Activated T-helper 17 cell treated with anti-CD3 and anti-CD28 coated beads, Interleukin-2, amount 50 U/mL, for 72 hours (primary cell): ENCODE measurements around the gene CEP170. TPM values are rescaled to one million over a fixed set of nuclear protein-coding genes. Genes with fewer than 3 reads are reported as not detected.
A peak's percentile ranks its signal among the peaks of the same experiment; 100 is the strongest.

Experiments
- ATAC-seq: fragments of 150-1000 bp; cut with Tn5 transposase; replicated peaks from 2 replicates; pipeline ENCODE4 v1.10.0; 2021; ENCODE audit warnings: mild to moderate bottlenecking, moderate library complexity
- H3K27ac Mint-ChIP-seq: one replicate; pipeline ENCODE4 v1.8.0; 2022; ENCODE audit warnings: mixed read lengths
- H3K27me3 Mint-ChIP-seq: one replicate; pipeline ENCODE4 v1.8.0; 2022; ENCODE audit warnings: mixed read lengths
- H3K36me3 Mint-ChIP-seq: one replicate; pipeline ENCODE4 v1.8.0; 2022; ENCODE audit warnings: low read depth, mild to moderate bottlenecking, mixed read lengths
- H3K4me1 Mint-ChIP-seq: one replicate; pipeline ENCODE4 v1.8.0; 2022; ENCODE audit warnings: mixed read lengths
- H3K4me3 Mint-ChIP-seq: one replicate; pipeline ENCODE4 v1.8.0; 2022; ENCODE audit warnings: mild to moderate bottlenecking, mixed read lengths
- H3K9me3 Mint-ChIP-seq: one replicate; pipeline ENCODE4 v1.8.0; 2022; ENCODE audit warnings: mixed read lengths
- total RNA-seq, 2 donors: library from RNA; stranded (reverse); gene quantifications; one replicate each; pipeline ENCODE4 v1.2.3, GENCODE V29; 2022

CEP170 gene
- total RNA-seq, 2 donors from 2014 or later, result 30.4 to 43.3 TPM

- Mint-ChIP-seq H3K4me3 (peak overlapping the region; percentile 99), H3K4me1 (no peaks in the 10 kb centered on the region), H3K27ac (no peak overlapping the region)
Observed at GRCh38 chr1:243257189-243257588, 2.1 kb upstream of the CEP170 start.

DNA sequence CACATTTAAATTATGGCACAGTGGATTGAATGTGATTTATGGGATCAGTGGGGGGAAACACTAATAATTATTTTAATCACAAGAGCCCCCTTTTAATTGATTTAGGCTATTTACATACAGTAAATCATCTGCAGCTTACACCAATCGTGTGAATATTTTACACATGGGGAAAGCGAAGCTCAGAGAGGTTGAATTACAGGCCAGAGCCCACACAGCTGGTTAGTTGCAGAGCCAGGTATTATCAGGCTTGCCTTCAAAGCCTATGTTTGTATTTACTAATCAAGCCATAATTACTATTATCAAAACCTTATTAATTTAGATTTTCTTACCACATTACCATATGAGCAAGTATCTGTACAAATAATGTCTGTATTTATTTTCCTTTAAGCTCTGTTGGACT is 1.5 kb upstream of the CEP170 start:
- peak overlapping the region; percentile 99 for H3K4me3 Mint-ChIP-seq
- peaks cover 14% of the 10 kb centered on the region for H3K36me3 Mint-ChIP-seq
- no peaks in the 10 kb centered on the region for H3K4me1 Mint-ChIP-seq
- H3K27me3 Mint-ChIP-seq, result no peaks in the 10 kb centered on the region
- no peaks in the 10 kb centered on the region for H3K9me3 Mint-ChIP-seq
- H3K27ac Mint-ChIP-seq, result peak overlapping the region; percentile 99
- no peak for ATAC-seq

More at GRCh38 chr1:243257189-243257588, 2.1 kb upstream of the CEP170 start:
- Mint-ChIP-seq H3K9me3 (no peaks in the 10 kb centered on the region), H3K36me3 (peaks cover 14% of the 10 kb centered on the region), H3K27me3 (no peaks in the 10 kb centered on the region)
- no peak for ATAC-seq

GRCh38 chr1:243255791-243256512 is 871 bp upstream of the CEP170 start, which contains the start of gene SDCCAG8:
SDCCAG8 (plus strand) TSS chr1:243256041; CDS start chr1:243256174, 133 bp downstream.
- ATAC-seq, result peak; percentile 84
- Mint-ChIP-seq H3K36me3 (peaks cover 14% of the 10 kb centered on the region), H3K4me3 (peak within 1 kb of the TSS; percentile 99), H3K27ac (peak within 1 kb of the TSS; percentile 99), H3K4me1 (no peaks in the 10 kb centered on the region), H3K27me3 (no peaks in the 10 kb centered on the region), H3K9me3 (no peaks in the 10 kb centered on the region)

DNA sequence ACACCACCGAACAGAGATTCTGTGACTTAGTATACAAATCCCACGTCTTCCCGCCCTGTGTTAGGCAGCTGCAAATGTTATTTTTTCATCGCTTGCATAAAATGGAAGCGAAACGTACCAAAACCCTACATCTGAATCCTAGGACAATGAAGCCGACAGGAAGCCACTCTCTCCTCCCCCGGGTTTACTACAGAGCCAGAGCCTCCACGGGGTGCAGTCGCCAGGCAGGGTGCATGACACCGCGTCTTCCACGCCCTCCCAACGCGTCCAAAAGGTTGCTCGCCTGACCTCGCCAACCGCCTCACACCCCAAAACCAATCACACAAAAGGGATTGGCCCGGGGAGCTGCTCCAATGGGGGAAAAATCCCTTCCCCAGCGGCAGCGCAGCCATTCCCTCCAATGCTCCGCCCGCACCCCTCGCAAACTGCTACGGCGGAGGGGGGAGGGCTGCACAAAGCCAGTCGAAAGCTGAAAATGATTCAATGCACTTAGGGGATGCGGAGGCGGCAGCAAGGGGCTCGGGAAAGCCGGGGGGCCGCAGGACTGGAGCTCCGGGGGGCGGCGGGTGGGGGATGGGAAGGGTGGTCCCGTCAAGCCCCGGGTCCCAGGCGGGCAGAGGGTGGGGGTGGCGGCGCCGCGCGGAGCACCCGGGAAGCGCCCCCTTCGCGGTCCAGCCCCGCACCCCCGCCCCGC is 701 bp downstream of the CEP170 start:
- Mint-ChIP-seq H3K27me3 (no peaks in the 10 kb centered on the region), H3K4me1 (no peaks in the 10 kb centered on the region), H3K9me3 (no peaks in the 10 kb centered on the region), H3K36me3 (peaks cover 14% of the 10 kb centered on the region), H3K27ac (peak overlapping the region; percentile 99), H3K4me3 (peak overlapping the region; percentile 99)
- peak; percentile 38 for ATAC-seq

DNA sequence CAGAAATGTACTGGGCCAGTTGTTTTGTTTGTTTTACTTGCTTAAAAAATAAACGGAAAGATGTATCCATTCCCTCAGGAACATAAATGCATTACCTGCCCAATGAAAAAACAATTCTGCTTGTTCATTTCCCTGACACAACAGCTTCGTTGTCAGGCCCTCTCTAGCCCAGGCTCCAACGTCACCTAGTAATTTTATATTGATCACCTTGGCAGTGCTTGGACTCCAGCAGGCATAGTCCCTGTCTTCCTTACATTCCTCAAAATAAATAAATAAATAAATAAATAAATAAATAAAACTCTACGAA is 1.2 kb downstream of the CEP170 start:
- Mint-ChIP-seq H3K4me3 (peak overlapping the region; percentile 99), H3K9me3 (no peaks in the 10 kb centered on the region), H3K27me3 (no peaks in the 10 kb centered on the region), H3K36me3 (peaks cover 14% of the 10 kb centered on the region), H3K4me1 (peaks cover 1% of the 10 kb centered on the region), H3K27ac (no peak overlapping the region)
- no peak for ATAC-seq

- H3K4me1 Mint-ChIP-seq, result peaks cover 6% of the 10 kb centered on the region
Observed at GRCh38 chr1:243253211-243253925, 1.7 kb downstream of the CEP170 start.

DNA sequence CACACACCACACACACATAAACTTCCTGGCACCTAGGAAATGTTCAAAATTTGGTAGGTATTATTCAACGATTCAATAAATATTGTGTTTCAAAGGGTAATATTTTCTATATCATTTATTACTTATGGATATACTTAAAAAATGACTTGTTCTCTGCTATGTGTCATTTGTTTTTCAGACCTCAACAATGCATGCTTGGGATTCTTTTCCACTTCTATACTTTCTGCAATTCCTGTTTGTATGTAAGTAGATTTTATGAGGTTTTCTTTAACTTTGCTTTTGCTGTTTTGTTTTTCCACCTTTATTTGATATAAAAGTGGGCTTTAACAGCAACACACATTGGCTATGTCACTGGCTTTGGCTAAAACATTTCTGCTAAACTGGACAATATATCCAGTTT is 3.5 kb downstream of the CEP170 start:
- no peak overlapping the region for H3K4me3 Mint-ChIP-seq
- peaks cover 14% of the 10 kb centered on the region for H3K36me3 Mint-ChIP-seq
- no peak for ATAC-seq
- H3K27ac Mint-ChIP-seq, result no peak overlapping the region
- H3K9me3 Mint-ChIP-seq, result no peaks in the 10 kb centered on the region
- peaks cover 7% of the 10 kb centered on the region for H3K4me1 Mint-ChIP-seq
- H3K27me3 Mint-ChIP-seq, result no peaks in the 10 kb centered on the region

More at GRCh38 chr1:243253211-243253925, 1.7 kb downstream of the CEP170 start:
- Mint-ChIP-seq H3K27ac (no peak overlapping the region), H3K9me3 (no peaks in the 10 kb centered on the region), H3K4me3 (peak overlapping the region; percentile 99), H3K27me3 (no peaks in the 10 kb centered on the region), H3K36me3 (peaks cover 14% of the 10 kb centered on the region)
- ATAC-seq, result no peak

DNA sequence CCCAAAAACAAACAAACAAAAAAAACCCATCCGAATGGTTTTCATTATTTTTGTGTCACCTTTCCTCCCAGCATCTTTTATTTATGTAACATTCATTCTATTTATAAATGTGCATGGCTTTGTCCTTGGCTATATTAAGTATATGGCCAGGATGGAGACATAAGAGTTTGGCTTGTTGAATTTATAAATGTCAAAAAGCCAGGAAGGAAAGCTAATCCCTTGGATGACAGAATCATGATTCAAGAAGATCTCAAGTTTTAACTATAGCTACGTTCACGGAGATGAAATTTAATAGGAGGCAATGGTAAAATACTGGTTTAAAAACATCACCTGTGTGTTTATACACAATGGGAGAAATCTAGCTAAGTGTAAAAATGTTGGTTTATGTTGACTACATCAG is 5.0 kb downstream of the CEP170 start:
- Mint-ChIP-seq H3K27me3 (no peaks in the 10 kb centered on the region), H3K36me3 (peaks cover 7% of the 10 kb centered on the region), H3K4me1 (peaks cover 7% of the 10 kb centered on the region), H3K27ac (no peak overlapping the region), H3K4me3 (no peak overlapping the region), H3K9me3 (no peaks in the 10 kb centered on the region)
- ATAC-seq, result no peak

GRCh38 chr1:243249214-243249613 is 5.9 kb downstream of the CEP170 start:
- Mint-ChIP-seq H3K36me3 (peaks cover under 1% of the 10 kb centered on the region), H3K4me1 (peaks cover 7% of the 10 kb centered on the region), H3K4me3 (no peak overlapping the region), H3K9me3 (no peaks in the 10 kb centered on the region), H3K27me3 (no peaks in the 10 kb centered on the region), H3K27ac (no peak overlapping the region)
- no peak for ATAC-seq

GRCh38 chr1:243247901-243248300 is 7.2 kb downstream of the CEP170 start:
- Mint-ChIP-seq H3K4me3 (no peak overlapping the region), H3K9me3 (no peaks in the 10 kb centered on the region), H3K4me1 (peaks cover 7% of the 10 kb centered on the region), H3K27ac (no peak overlapping the region), H3K27me3 (no peaks in the 10 kb centered on the region), H3K36me3 (no peaks in the 10 kb centered on the region)
- no peak for ATAC-seq

- H3K4me1 Mint-ChIP-seq, result peaks cover 7% of the 10 kb centered on the region
- no peaks in the 10 kb centered on the region for H3K36me3 Mint-ChIP-seq
- no peak overlapping the region for H3K4me3 Mint-ChIP-seq
- H3K27me3 Mint-ChIP-seq, result no peaks in the 10 kb centered on the region
- no peak for ATAC-seq
- H3K9me3 Mint-ChIP-seq, result no peaks in the 10 kb centered on the region
- H3K27ac Mint-ChIP-seq, result no peak overlapping the region
Observed at GRCh38 chr1:243246916-243247315, 8.2 kb downstream of the CEP170 start.

- Mint-ChIP-seq H3K27me3 (no peaks in the 10 kb centered on the region), H3K4me1 (peaks cover 7% of the 10 kb centered on the region), H3K27ac (no peak overlapping the region), H3K9me3 (no peaks in the 10 kb centered on the region), H3K4me3 (no peak overlapping the region), H3K36me3 (no peaks in the 10 kb centered on the region)
- no peak for ATAC-seq
Observed at GRCh38 chr1:243244432-243244841, 10.6 kb downstream of the CEP170 start.

GRCh38 chr1:243236604-243237252 is 18.4 kb downstream of the CEP170 start:
- Mint-ChIP-seq H3K4me3 (no peak overlapping the region), H3K9me3 (no peaks in the 10 kb centered on the region), H3K4me1 (no peaks in the 10 kb centered on the region), H3K36me3 (peaks cover 17% of the 10 kb centered on the region), H3K27me3 (no peaks in the 10 kb centered on the region), H3K27ac (no peak overlapping the region)
- no peak for ATAC-seq

DNA sequence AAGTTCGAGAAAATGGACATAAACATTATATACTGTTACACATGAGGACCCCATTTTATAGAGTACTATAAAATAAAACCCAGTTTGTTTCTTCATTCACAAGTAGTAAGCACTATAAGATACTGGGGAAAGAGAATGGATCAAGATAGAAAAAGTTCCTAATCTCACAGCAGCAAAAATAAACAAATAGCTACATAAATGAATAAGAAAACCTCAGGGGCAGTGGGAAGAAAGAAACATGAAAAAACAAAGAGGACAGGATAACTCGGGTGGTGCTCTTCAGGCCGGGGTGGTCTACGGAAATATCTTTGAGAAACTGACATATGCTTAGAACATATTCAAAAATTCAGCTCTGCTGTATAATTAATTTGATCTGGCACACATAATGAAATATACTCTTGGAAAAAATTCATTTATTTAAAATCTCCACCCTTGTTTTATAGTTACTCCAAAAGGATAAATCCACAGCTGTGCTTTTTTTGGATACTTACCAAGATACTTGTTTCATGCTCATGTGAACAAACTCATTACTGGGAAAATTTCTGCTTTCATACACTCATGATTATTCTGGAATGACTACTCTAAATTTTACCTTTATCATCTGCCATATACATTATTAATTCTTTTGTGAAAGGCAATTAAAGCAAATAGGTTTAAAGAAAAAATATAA is 20.0 kb downstream of the CEP170 start:
- Mint-ChIP-seq H3K27ac (no peak overlapping the region), H3K27me3 (no peaks in the 10 kb centered on the region), H3K9me3 (peaks cover 9% of the 10 kb centered on the region), H3K36me3 (peaks cover 27% of the 10 kb centered on the region), H3K4me1 (no peaks in the 10 kb centered on the region), H3K4me3 (no peak overlapping the region)
- no peak for ATAC-seq
